HepG2 (cell line): ENCODE results near the gene FAM83F. TPM values are rescaled to one million over a fixed set of nuclear protein-coding genes. Genes with fewer than 3 reads are reported as not detected.
A peak's percentile ranks its signal among the peaks of the same experiment; 100 is the strongest.

ENCODE experiments used
- ASH2L ChIP-seq: fragments of 300-600, 200-600 bp; sonication (generic); IDR thresholded peaks from 2 replicates; pipeline ENCODE4 v1.7.0; 2017; ENCODE audit warnings: low read depth, mild to moderate bottlenecking, moderate library complexity, mixed read lengths, low read length; ENCODE audit not compliant: insufficient read length
- CEBPG ChIP-seq: IDR thresholded peaks from 2 replicates; pipeline ENCODE4 v1.6.1; 2016
- EEA1 ChIP-seq: sonication (generic); formaldehyde crosslinking; IDR thresholded peaks from 2 replicates; pipeline ENCODE4 v1.5.1; 2020; ENCODE audit warnings: mild to moderate bottlenecking, missing genetic modification reagents, borderline replicate concordance
- EZH2 ChIP-seq: conservative IDR thresholded peaks from 2 replicates; pipeline ENCODE4 v1.6.1; 2012; ENCODE audit warnings: mild to moderate bottlenecking, low read depth, low read length, moderate library complexity
- FOSL1 ChIP-seq: sonication (generic); formaldehyde crosslinking; IDR thresholded peaks from 2 replicates; pipeline ENCODE4 v1.9.0; 2021; ENCODE audit warnings: missing genetic modification reagents, borderline replicate concordance
- KLF12 ChIP-seq: sonication (generic); formaldehyde crosslinking; IDR thresholded peaks from 2 replicates; pipeline ENCODE4 v1.4.0; 2020; ENCODE audit warnings: missing genetic modification reagents, borderline replicate concordance
- MIER2 ChIP-seq: IDR thresholded peaks from 2 replicates; pipeline ENCODE4 v1.6.1; 2016; ENCODE audit warnings: missing biosample characterization, missing genetic modification reagents
- NBN ChIP-seq: fragments of 450-650 bp; conservative IDR thresholded peaks from 2 replicates; pipeline ENCODE4 v1.6.1; 2017
- NR3C1 ChIP-seq: sonication (generic); formaldehyde crosslinking; IDR thresholded peaks from 2 replicates; pipeline ENCODE4 v1.4.0; 2020; ENCODE audit warnings: missing genetic modification reagents
- PCBP1 ChIP-seq: fragments of 200-400 bp; formaldehyde crosslinking; IDR thresholded peaks from 2 replicates; pipeline ENCODE4 v1.6.1; 2017; ENCODE audit warnings: mild to moderate bottlenecking, low read depth, low read length, borderline replicate concordance
- PLSCR1 ChIP-seq: sonication (generic); formaldehyde crosslinking; IDR thresholded peaks from 2 replicates; pipeline ENCODE4 v1.5.0; 2020; ENCODE audit warnings: missing genetic modification reagents, mild to moderate bottlenecking, borderline replicate concordance
- REXO4 ChIP-seq: sonication (generic); formaldehyde crosslinking; IDR thresholded peaks from 2 replicates; pipeline ENCODE4 v1.8.0; 2022; ENCODE audit warnings: missing genetic modification reagents, mild to moderate bottlenecking, borderline replicate concordance
- SIN3B ChIP-seq: fragments of 150-350 bp; IDR thresholded peaks from 2 replicates; pipeline ENCODE4 v1.6.1; 2014; ENCODE audit warnings: low read length
- SMYD3 ChIP-seq: sonication (generic); formaldehyde crosslinking; IDR thresholded peaks from 2 replicates; pipeline ENCODE4 v1.8.1; 2023; ENCODE audit warnings: mild to moderate bottlenecking, missing genetic modification reagents
- SOX13 ChIP-seq, 3 experiments: fragments of 450-650 bp in 1 of 3; sonication (generic) in 1 of 3; formaldehyde crosslinking in 1 of 3; IDR thresholded peaks in 2 of 3; conservative IDR thresholded peaks in 1 of 3; 2 replicates each; pipeline versions ENCODE4 v1.5.0 to v1.6.1; 2016 to 2020; ENCODE audit warnings: antibody characterized with exemption in 1 of 3, mild to moderate bottlenecking in 1 of 3, missing compliant biosample characterization in 1 of 3, missing genetic modification reagents in 1 of 3, moderate library complexity in 1 of 3
- SP140L ChIP-seq: sonication (generic); formaldehyde crosslinking; IDR thresholded peaks from 2 replicates; pipeline ENCODE4 v1.4.0; 2020; ENCODE audit warnings: missing genetic modification reagents, borderline replicate concordance
- SUZ12 ChIP-seq: fragments of 150-350 bp; IDR thresholded peaks from 2 replicates; pipeline ENCODE4 v1.6.1; 2014; ENCODE audit warnings: low read depth, low read length
- THAP9 ChIP-seq: sonication (generic); formaldehyde crosslinking; IDR thresholded peaks from 2 replicates; pipeline ENCODE4; 2020; ENCODE audit warnings: missing genetic modification reagents, mild to moderate bottlenecking, borderline replicate concordance
- ZNF441 ChIP-seq: sonication (generic); formaldehyde crosslinking; IDR thresholded peaks from 2 replicates; pipeline ENCODE4 v1.7.0; 2021; ENCODE audit warnings: missing genetic modification reagents, borderline replicate concordance
- ZNF446 ChIP-seq: sonication (generic); formaldehyde crosslinking; IDR thresholded peaks from 2 replicates; pipeline ENCODE4 v1.5.0; 2020; ENCODE audit warnings: mild to moderate bottlenecking, missing genetic modification reagents
- ZNF558 ChIP-seq: sonication (generic); formaldehyde crosslinking; IDR thresholded peaks from 2 replicates; pipeline ENCODE4 v1.9.0; 2022; ENCODE audit warnings: mild to moderate bottlenecking, missing genetic modification reagents, borderline replicate concordance
- ZNF766 ChIP-seq: sonication (generic); formaldehyde crosslinking; IDR thresholded peaks from 2 replicates; pipeline ENCODE4 v1.5.0; 2020; ENCODE audit warnings: missing genetic modification reagents, borderline replicate concordance
- ZNF775 ChIP-seq: sonication (generic); formaldehyde crosslinking; IDR thresholded peaks from 2 replicates; pipeline ENCODE4 v1.4.0; 2020; ENCODE audit warnings: missing genetic modification reagents, mild to moderate bottlenecking, moderate library complexity, borderline replicate concordance
- ZNF782 ChIP-seq: sonication (generic); formaldehyde crosslinking; IDR thresholded peaks from 2 replicates; pipeline ENCODE4 v1.4.0; 2020; ENCODE audit warnings: missing genetic modification reagents, mild to moderate bottlenecking, borderline replicate concordance
- ZNF788 ChIP-seq: sonication (generic); formaldehyde crosslinking; IDR thresholded peaks from 2 replicates; pipeline ENCODE4 v1.5.0; 2020; ENCODE audit warnings: mild to moderate bottlenecking, missing genetic modification reagents, borderline replicate concordance
- ZNF792 ChIP-seq: IDR thresholded peaks from 2 replicates; pipeline ENCODE4 v1.6.1; 2016
- polyA plus RNA-seq, 8 experiments: library from polyadenylated mRNA; depleted of rRNA in 3 of 8; stranded (reverse) in 7 of 8; unstranded in 1 of 8; fragments of >200 nt; fragmentation: Illumina TruSeq in 4 of 8; extraction: Trizol in 4 of 8; gene quantifications; 2 replicates each; pipeline versions ENCODE4 v1.2.1 to v1.2.3, GENCODE V29; 2011 to 2016; ENCODE audit warnings: low read depth in 4 of 8, missing spikeins in 1 of 8, mixed read lengths in 1 of 8; ENCODE audit not compliant: insufficient read depth in 1 of 8
- total RNA-seq, 5 experiments: library from RNA; depleted of rRNA; stranded (reverse); fragments of >200 nt; fragmentation: Illumina TruSeq; extraction: Trizol; gene quantifications; 2 replicates each; pipeline ENCODE4 v1.2.3, GENCODE V29; 2016; ENCODE audit warnings: low read depth in 1 of 5
- TF ChIP-seq, protein P1 (sequence below): sonication (generic); formaldehyde crosslinking; IDR thresholded peaks from 2 replicates; pipeline ENCODE4 v1.5.1; 2020; ENCODE audit warnings: missing genetic modification reagents, mild to moderate bottlenecking, borderline replicate concordance

FAM83F gene
- total and polyA plus RNA-seq, 2 of the 13 experiments (the other 11 are each of a cell fraction or from before 2014, with no cell fraction given) = not detected

DNA sequence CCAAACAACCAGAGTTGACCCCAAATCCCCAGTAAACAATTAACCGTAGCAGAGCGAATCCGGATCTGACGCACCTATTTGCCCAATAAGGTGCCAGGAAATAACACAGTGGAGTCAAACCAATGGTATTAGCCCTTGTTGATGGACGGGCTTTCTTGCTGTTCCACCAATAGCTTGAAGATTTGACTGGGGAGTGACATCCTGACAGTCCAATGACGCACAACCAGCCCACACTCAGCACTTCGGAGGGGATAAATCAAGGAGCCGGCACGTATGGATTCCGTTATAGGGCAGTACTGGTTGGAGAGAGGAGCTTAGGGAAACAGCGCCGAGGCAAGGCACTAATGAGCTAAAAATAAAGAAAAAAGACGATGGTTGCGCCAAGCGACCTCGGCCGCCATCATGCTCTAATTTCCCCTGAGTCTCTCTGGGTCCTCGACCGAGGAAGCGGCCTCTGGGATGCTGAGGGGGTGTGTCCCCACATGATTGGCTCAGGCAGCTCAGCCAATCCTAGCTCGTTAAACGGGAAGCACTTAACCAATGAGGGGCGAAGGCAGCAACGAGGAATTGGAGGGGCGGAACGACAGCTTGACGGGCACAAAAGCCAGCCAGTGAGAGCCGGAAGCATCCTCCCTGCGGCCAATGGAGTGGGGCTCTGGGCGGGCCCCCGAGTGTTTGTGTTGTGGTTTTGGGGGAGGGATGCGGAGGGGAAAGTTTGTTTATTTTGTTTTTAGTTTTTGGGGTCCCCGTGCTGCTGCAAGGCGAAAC lies 49.5 kb downstream of the FAM83F start (continued):
- TF ChIP-seq ASH2L (peak; percentile 63), KLF12 (0 out of 2 replicates have a peak, but pooled peaks have one; percentile 33), NBN (no peak), EEA1 (CRISPR knock-in tag) (no peak), ZNF782 (CRISPR knock-in tag) (no peak), SOX13 (IDR thresholded peaks at IDR 0.05) (no peak), SOX13 (CRISPR knock-in tag; conservative IDR thresholded peaks at IDR 0.05 in 1 of 2, IDR thresholded peaks at IDR 0.05 in 1 of 2) (no peak), ZNF446 (CRISPR knock-in tag) (no peak), ZNF558 (CRISPR knock-in tag) (no peak), EZH2 (no peak), PLSCR1 (no peak), ZNF792 (0 out of 2 replicates have a peak, but pooled peaks have one; percentile 28), SP140L (CRISPR knock-in tag) (no peak), PCBP1 (peak; percentile 96; the same call in 1 of the 2 replicates), FOSL1 (no peak), MIER2 (CRISPR knock-in tag) (no peak; the same call in 1 of the 2 replicates), ZNF766 (CRISPR knock-in tag) (no peak), ZNF788 (peak; percentile 62; the same call in 1 of the 2 replicates), NR3C1 (CRISPR knock-in tag) (no peak), REXO4 (CRISPR knock-in tag) (no peak), ZNF441 (no peak), SIN3B (no peak), CEBPG (no peak), ZNF775 (CRISPR knock-in tag) (no peak), SMYD3 (CRISPR knock-in tag) (no peak), THAP9 (peak; percentile 89; the same call in 1 of the 2 replicates), SUZ12 (no peak)
- TF ChIP-seq, protein P1, sequence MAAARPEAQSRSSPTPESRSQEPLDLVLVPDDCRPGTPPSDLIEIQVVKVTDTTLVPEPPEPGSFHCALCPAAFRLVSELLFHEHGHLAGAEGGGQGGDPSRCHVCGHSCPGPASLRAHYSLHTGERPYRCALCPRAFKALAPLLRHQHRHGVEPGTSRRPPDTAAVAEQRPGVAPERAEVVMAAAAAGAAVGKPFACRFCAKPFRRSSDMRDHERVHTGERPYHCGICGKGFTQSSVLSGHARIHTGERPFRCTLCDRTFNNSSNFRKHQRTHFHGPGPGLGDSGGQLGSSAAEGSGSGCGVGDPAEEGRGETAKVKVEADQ (CRISPR knock-in tag) = no peak
